K562 treated with DMSO at 1 percent for 48 hours (cell line): ENCODE results near the gene HRCT1. TPM values are rescaled to one million over a fixed set of nuclear protein-coding genes. Genes with fewer than 3 reads are reported as not detected.

ENCODE experiments used
- total RNA-seq: library from RNA; unstranded; fragments of 300-600 nt; gene quantifications from 2 replicates; pipeline ENCODE4 v1.2.3, GENCODE V29; 2022; ENCODE audit warnings: low replicate concordance; ENCODE audit errors: extremely low read depth

HRCT1 gene
- not detected in 2 replicates for total RNA-seq

GRCh38 chr9:35905912-35906679 lies at the start of gene HRCT1:
HRCT1 (plus strand) TSS chr9:35906202; CDS start chr9:35906288, 86 bp downstream.

DNA sequence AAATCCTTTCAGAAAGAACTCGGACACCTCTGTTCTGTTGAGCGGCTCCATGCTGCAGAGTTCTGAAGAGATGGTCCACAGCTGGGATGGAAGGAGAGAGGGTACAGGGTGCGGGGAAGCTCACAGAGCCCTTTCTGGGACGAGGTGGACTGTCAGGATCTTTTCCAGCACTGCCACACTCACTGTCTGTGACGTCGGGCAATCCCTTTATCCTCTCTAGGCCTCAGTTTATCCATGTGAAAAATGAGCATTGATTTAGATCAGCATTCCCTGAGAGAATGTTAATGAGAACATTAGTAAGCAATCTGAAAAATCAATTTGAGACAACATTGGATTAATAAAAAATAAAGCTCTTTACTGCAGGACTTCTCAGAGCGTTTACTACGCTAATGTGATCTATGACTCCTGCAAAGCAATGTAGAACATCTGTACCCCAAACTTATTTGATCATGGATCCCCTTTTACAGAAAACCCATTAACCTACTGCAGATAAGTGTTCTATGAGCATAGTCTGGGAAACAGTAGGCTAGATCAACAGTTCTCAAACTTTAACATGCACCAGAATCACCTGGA lies 35.6 kb upstream of the HRCT1 start, which contains the start of gene OR13J1:
OR13J1 (minus strand) TSS at position 51 of the 573 bp plus-strand sequence; CDS start at position 51, 0 bp downstream.

DNA sequence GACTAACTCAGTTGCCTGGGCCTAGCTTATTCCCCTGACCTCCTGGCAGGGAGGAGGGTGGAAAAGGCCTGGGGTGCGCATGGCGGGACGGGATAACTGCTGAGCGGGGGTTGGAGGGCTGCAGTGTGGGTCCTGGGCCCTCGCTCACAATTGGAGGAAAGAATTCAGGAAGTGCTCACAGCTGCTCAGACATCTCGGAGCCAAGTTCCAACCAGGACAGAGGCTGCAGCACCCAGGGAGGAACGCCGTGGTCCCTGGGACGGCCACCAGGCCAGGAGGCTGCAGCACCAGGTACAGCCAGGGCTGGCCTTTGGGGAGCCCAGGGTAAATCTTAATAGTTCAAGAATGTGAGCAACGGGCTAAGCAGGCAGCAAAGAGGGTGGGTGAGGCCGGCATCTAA lies 3.3 kb downstream of the HRCT1 start, which contains the start of gene SPAAR:
SPAAR (plus strand) TSS at position 217 of the 400 bp plus-strand sequence. CDS start 974 bp downstream, outside the sequence.

Other genes with a start within 250 kb of the HRCT1 start
- gene RMRP, start 248.2 kb upstream of the HRCT1 start, total RNA-seq = not detected in 2 replicates
- not detected in 2 replicates for gene CCDC107, start 247.9 kb upstream of the HRCT1 start, total RNA-seq
- gene ARHGEF39, start 241.0 kb upstream of the HRCT1 start, total RNA-seq = not detected in 2 replicates
- gene CA9, start 232.3 kb upstream of the HRCT1 start, total RNA-seq = not detected in 2 replicates
- gene TPM2, start 216.3 kb upstream of the HRCT1 start, total RNA-seq = not detected in 2 replicates
- 65.0 and 713 TPM in 2 replicates for gene TLN1, start 174.0 kb upstream of the HRCT1 start, total RNA-seq
- gene CREB3, start 173.5 kb upstream of the HRCT1 start, total RNA-seq = not detected in 2 replicates
- gene GBA2, start 157.0 kb upstream of the HRCT1 start, total RNA-seq = not detected in 2 replicates
- gene RGP1, start 156.9 kb upstream of the HRCT1 start, total RNA-seq = not detected in 2 replicates
- not detected in 2 replicates for gene MSMP, start 151.9 kb upstream of the HRCT1 start, total RNA-seq
- not detected in 2 replicates for gene NPR2, start 114.6 kb upstream of the HRCT1 start, total RNA-seq
- not detected in 2 replicates for gene SPAG8, start 93.9 kb upstream of the HRCT1 start, total RNA-seq
- gene HINT2, start 91.2 kb upstream of the HRCT1 start, total RNA-seq = not detected in 2 replicates
- not detected in 2 replicates for gene FAM221B, start 77.5 kb upstream of the HRCT1 start, total RNA-seq
- gene TMEM8B, start 77.0 kb upstream of the HRCT1 start, total RNA-seq = not detected in 2 replicates
- gene OR13J1, start 35.8 kb upstream of the HRCT1 start, total RNA-seq = not detected in 2 replicates
- not detected in 2 replicates for gene SPAAR, start 3.3 kb downstream of the HRCT1 start, total RNA-seq
- not detected in 2 replicates for gene OR2S2, start 52.0 kb downstream of the HRCT1 start, total RNA-seq
- not detected in 2 replicates for gene RECK, start 130.7 kb downstream of the HRCT1 start, total RNA-seq
- gene GLIPR2, start 230.5 kb downstream of the HRCT1 start, total RNA-seq = not detected in 2 replicates